Gastroesophageal sphincter (tissue), 4 donors: ENCODE data around the gene EFNA2. TPM values are rescaled to one million over a fixed set of nuclear protein-coding genes. Genes with fewer than 3 reads are reported as not detected.

ENCODE experiments used
- ATAC-seq: fragments of 150-250 bp; one replicate; pipeline ENCODE4 v1.9.1; 2016; ENCODE audit warnings: mild to moderate bottlenecking, moderate library complexity
- H3K27ac ChIP-seq, 4 donors: fragments of 200-600 bp; sonication (generic) in 3 of 4; 1 replicate in 3 of 4; 2 replicates in 1 of 4; pipeline ENCODE4 v1.5.1; 2016 to 2019
- H3K27me3 ChIP-seq: fragments of 200-600 bp; sonication (generic); one replicate; pipeline ENCODE4 v1.5.1; 2019
- H3K36me3 ChIP-seq, 2 donors: fragments of 200-600 bp; sonication (generic); one replicate each; pipeline ENCODE4 v1.5.1; 2019; ENCODE audit warnings: control low read depth in 1 of 2
- H3K4me1 ChIP-seq, 3 donors: fragments of 200-600 bp; sonication (generic); 1 replicate in 2 of 3; 2 replicates in 1 of 3; pipeline ENCODE4 v1.5.1; 2016 to 2019; ENCODE audit warnings: control low read depth in 2 of 3
- H3K4me3 ChIP-seq, 2 donors: fragments of 200-600 bp; sonication (generic); one replicate each; pipeline ENCODE4 v1.5.1; 2019; ENCODE audit warnings: mild to moderate bottlenecking in 1 of 2, moderate library complexity in 1 of 2
- H3K9me3 ChIP-seq, 3 donors: fragments of 200-600 bp; sonication (generic); one replicate each; pipeline ENCODE4 v1.5.1; 2017 to 2019; ENCODE audit warnings: control low read depth in 2 of 3
- EP300 ChIP-seq: sonication (generic); formaldehyde crosslinking; IDR thresholded peaks from one replicate; pipeline ENCODE4 v1.6.1; 2017; ENCODE audit warnings: antibody characterized with exemption, mild to moderate bottlenecking
- POLR2A ChIP-seq, 2 donors: fragments of 450-650 bp; IDR thresholded peaks; one replicate each; pipeline ENCODE4 v1.6.1; 2017; ENCODE audit warnings: antibody characterized with exemption in 2 of 2, mild to moderate bottlenecking in 2 of 2, moderate library complexity in 1 of 2
- POLR2AphosphoS5 ChIP-seq: sonication (generic); formaldehyde crosslinking; IDR thresholded peaks from one replicate; pipeline ENCODE4 v1.6.1; 2017; ENCODE audit warnings: antibody characterized with exemption
- WGBS, 2 donors: methylation state at CpG; one replicate each; pipeline ENCODE4 v1.1.5; 2018; ENCODE audit warnings: low coverage in 1 of 2; 5-methylcytosine and 5-hydroxymethylcytosine counted together
- total RNA-seq, 4 donors: library from RNA; depleted of rRNA; stranded (reverse); fragments of >200 nt; gene quantifications; one replicate each; pipeline ENCODE4 v1.1.0, GENCODE V29; 2016
- TF ChIP-seq, protein P1 (sequence below), 4 experiments: fragments of 200-600 bp in 2 of 4; fragments of 450-650 bp in 2 of 4; sonication (generic) in 1 of 4; IDR thresholded peaks; one replicate each; pipeline ENCODE4 v1.5.1; 2017 to 2019; ENCODE audit warnings: antibody characterized with exemption in 4 of 4, mild to moderate bottlenecking in 2 of 4, moderate library complexity in 2 of 4

Gene EFNA2
- total RNA-seq, 4 donors from 2014 or later, result not detected

GRCh38 chr19:1274852-1275259, 10.8 kb upstream of the EFNA2 start:
- H3K27me3 ChIP-seq, result no peaks in the 10 kb centered on the region
- ATAC-seq, result no peak
- no peaks in the 10 kb centered on the region for H3K9me3 ChIP-seq
- WGBS, 2 donors, result no CpG with 5 or more reads among the region's 44 CpGs
- H3K4me1 ChIP-seq, result peaks cover 3 to 76% (median 57%) of the 10 kb centered on the region in 3 donors
- no peak for TF ChIP-seq POLR2AphosphoS5
- TF ChIP-seq EP300, result no peak
- TF ChIP-seq, protein P1, sequence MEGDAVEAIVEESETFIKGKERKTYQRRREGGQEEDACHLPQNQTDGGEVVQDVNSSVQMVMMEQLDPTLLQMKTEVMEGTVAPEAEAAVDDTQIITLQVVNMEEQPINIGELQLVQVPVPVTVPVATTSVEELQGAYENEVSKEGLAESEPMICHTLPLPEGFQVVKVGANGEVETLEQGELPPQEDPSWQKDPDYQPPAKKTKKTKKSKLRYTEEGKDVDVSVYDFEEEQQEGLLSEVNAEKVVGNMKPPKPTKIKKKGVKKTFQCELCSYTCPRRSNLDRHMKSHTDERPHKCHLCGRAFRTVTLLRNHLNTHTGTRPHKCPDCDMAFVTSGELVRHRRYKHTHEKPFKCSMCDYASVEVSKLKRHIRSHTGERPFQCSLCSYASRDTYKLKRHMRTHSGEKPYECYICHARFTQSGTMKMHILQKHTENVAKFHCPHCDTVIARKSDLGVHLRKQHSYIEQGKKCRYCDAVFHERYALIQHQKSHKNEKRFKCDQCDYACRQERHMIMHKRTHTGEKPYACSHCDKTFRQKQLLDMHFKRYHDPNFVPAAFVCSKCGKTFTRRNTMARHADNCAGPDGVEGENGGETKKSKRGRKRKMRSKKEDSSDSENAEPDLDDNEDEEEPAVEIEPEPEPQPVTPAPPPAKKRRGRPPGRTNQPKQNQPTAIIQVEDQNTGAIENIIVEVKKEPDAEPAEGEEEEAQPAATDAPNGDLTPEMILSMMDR (IDR thresholded peaks at IDR 0.05), result peak in 1 of 4 experiments; percentile 6
- TF ChIP-seq POLR2A (IDR thresholded peaks at IDR 0.05), result no peak
- H3K36me3 ChIP-seq, result peaks cover 0 to 72% of the 10 kb centered on the region in 2 donors
- H3K27ac ChIP-seq, result peak overlapping the region; percentile 71 to 100 (median 96)
- peak overlapping the region; percentile 35 to 72 for H3K4me3 ChIP-seq

- no CpG with 5 or more reads among the region's 98 CpGs for WGBS, 2 donors
These were observed 10.3 kb upstream of the EFNA2 start, which contains the start of gene FAM174C for GRCh38 chr19:1275260-1275975. Gene FAM174C, plus strand, starts transcription at chr19:1275530. Its CDS starts 20 bp downstream, at chr19:1275550.

DNA sequence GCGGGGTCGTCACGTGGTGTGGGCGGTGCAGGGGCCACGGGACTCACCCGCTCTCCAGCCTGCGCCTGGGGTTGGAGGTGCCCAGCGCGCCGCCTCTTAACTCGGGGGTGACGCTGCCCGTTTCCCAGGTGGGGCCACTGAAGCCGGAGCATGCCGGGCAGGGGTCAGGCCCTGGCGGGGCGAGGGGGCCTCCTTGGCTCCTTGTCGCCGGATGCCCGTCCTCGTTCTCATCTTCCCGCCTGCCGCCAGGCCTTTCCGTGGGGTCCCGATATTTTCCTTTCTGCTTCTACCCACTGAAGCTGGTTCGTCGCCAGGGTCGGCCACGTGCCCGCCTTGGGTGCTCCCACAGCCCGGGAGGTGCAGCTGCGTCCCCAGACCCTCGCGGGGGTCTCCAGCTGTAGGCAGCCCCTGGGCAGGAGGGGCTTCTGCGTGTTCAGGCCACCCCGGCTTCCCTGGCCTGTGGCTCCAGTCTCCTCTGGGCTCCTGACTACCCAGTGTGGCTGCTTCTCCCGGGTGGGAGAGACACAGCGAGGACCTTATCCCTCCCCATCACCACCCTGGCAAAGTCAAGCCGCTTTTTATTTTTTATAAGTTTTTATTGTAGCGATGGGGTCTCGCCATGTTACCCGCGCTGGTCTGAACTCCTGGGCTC, 9.6 kb upstream of the EFNA2 start:
- ATAC-seq, result no peak
- Histone ChIP-seq H3K27me3 (no peaks in the 10 kb centered on the region), H3K36me3 (peaks cover 0 to 70% of the 10 kb centered on the region in 2 donors), H3K4me1 (peaks cover 3 to 68% (median 46%) of the 10 kb centered on the region in 3 donors), H3K4me3 (peak overlapping the region; percentile 35 to 72), H3K27ac (peak overlapping the region; percentile 71 to 100 (median 96)), H3K9me3 (no peaks in the 10 kb centered on the region)
- 0 to 34% methylated on average over 4 to 7 of the region's 43 CpGs for WGBS, 2 donors
- TF ChIP-seq, protein P1 (IDR thresholded peaks at IDR 0.05), result no peak
- no peak for TF ChIP-seq POLR2AphosphoS5
- TF ChIP-seq EP300, result no peak
- TF ChIP-seq POLR2A (IDR thresholded peaks at IDR 0.05), result peak in 1 of 2 donors; percentile 15

More at GRCh38 chr19:1275260-1275975, 10.3 kb upstream of the EFNA2 start, which contains the start of gene FAM174C:
- H3K27me3 ChIP-seq, result no peaks in the 10 kb centered on the region
- peak within 1 kb of the TSS; percentile 71 to 100 (median 96) for H3K27ac ChIP-seq
- peak; percentile 92 for ATAC-seq
- TF ChIP-seq, protein P1 (IDR thresholded peaks at IDR 0.05), result peak in 2 of 4 experiments; percentile 25 to 34
- peak; percentile 70 for TF ChIP-seq POLR2AphosphoS5
- peak; percentile 60 to 77 for TF ChIP-seq POLR2A (IDR thresholded peaks at IDR 0.05)
- TF ChIP-seq EP300, result no peak
- peaks cover 3 to 75% (median 53%) of the 10 kb centered on the region in 3 donors for H3K4me1 ChIP-seq
- H3K9me3 ChIP-seq, result no peaks in the 10 kb centered on the region
- peak within 1 kb of the TSS; percentile 35 to 72 for H3K4me3 ChIP-seq
- H3K36me3 ChIP-seq, result peaks cover 0 to 73% of the 10 kb centered on the region in 2 donors

DNA sequence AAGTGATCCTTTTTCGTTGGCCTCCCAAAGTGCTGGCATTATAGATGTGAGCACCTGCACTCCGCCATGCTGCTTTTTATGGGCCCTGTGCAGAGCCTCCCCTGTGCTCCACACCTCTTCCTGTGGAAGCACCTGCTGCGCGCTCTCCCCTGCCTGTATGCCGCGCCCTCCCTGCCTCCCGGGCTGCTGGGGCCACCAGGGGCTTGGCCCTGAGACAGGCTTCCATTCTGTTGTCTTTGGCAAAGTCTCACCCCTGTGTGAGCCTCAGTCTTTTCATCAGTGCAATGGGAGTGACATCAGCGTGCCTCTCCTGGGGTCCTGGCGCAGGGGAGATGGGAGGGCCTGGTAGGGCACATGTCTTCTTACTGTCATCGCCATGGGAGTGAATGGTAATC, 9.0 kb upstream of the EFNA2 start:
- Histone ChIP-seq H3K27ac (peak overlapping the region in 3 of 4 donors; percentile 94 to 100 (median 99)), H3K36me3 (peaks cover 0 to 64% of the 10 kb centered on the region in 2 donors), H3K27me3 (no peaks in the 10 kb centered on the region), H3K4me1 (peaks cover 3 to 63% (median 41%) of the 10 kb centered on the region in 3 donors), H3K9me3 (no peaks in the 10 kb centered on the region), H3K4me3 (peak overlapping the region in 1 of 2 donors; percentile 72)
- no peak for ATAC-seq
- no peak for TF ChIP-seq POLR2AphosphoS5
- TF ChIP-seq POLR2A (IDR thresholded peaks at IDR 0.05), result no peak
- TF ChIP-seq, protein P1 (IDR thresholded peaks at IDR 0.05), result no peak
- no peak for TF ChIP-seq EP300
- WGBS, 2 donors, result 20 to 53% methylated on average over 1 to 2 of the region's 10 CpGs
